Coronary artery (tissue), 2 donors: Measurements from ENCODE around the gene MYH15.

Source experiments
- DNase-seq: peaks from one replicate; pipeline ENCODE4 v3.0.0-alpha.2; 2017; ENCODE audit warnings: low spot score
- H3K27ac ChIP-seq, 2 donors: fragments of 200-600 bp; sonication (generic); one replicate each; pipeline ENCODE4 v1.5.1; 2016 to 2019
- H3K4me3 ChIP-seq: fragments of 200-600 bp; sonication (generic); 2 replicates; pipeline ENCODE4 v1.5.1; 2016; ENCODE audit warnings: mild to moderate bottlenecking, moderate library complexity
- CTCF ChIP-seq: fragments of 200-600 bp; sonication (generic); IDR thresholded peaks from one replicate; pipeline ENCODE4 v1.5.1; 2019; ENCODE audit warnings: antibody characterized with exemption

Gene MYH15

GRCh38 chr3:108433928-108434327, 76.5 kb downstream of the MYH15 start:
- Histone ChIP-seq H3K4me3 (no peak overlapping the region), H3K27ac (no peak overlapping the region)
- DNase-seq, result no peak
- TF ChIP-seq CTCF, result no peak

- no peak for TF ChIP-seq CTCF
- H3K4me3 ChIP-seq, result no peak overlapping the region
- H3K27ac ChIP-seq, result no peak overlapping the region
- DNase-seq, result no peak
These were observed 78.0 kb downstream of the MYH15 start for GRCh38 chr3:108432431-108432830.

- DNase-seq, result no peak
- H3K4me3 ChIP-seq, result no peak overlapping the region
These were observed 79.9 kb downstream of the MYH15 start for GRCh38 chr3:108430540-108430939.

GRCh38 chr3:108428586-108428985, 81.8 kb downstream of the MYH15 start:
- DNase-seq, result no peak

More at GRCh38 chr3:108430540-108430939, 79.9 kb downstream of the MYH15 start:
- H3K27ac ChIP-seq, result no peak overlapping the region
- TF ChIP-seq CTCF, result no peak

GRCh38 chr3:108420926-108421325, 89.5 kb downstream of the MYH15 start:
- no peak for TF ChIP-seq CTCF
- no peak for DNase-seq
- no peak overlapping the region for H3K27ac ChIP-seq
- H3K4me3 ChIP-seq, result no peak overlapping the region

More at GRCh38 chr3:108428586-108428985, 81.8 kb downstream of the MYH15 start:
- TF ChIP-seq CTCF, result no peak
- H3K27ac ChIP-seq, result no peak overlapping the region
- H3K4me3 ChIP-seq, result no peak overlapping the region

GRCh38 chr3:108416111-108416869, 94.1 kb downstream of the MYH15 start:
- TF ChIP-seq CTCF, result no peak
- Histone ChIP-seq H3K27ac (no peak overlapping the region), H3K4me3 (no peak overlapping the region)
- DNase-seq, result no peak

GRCh38 chr3:108415661-108416060, 94.7 kb downstream of the MYH15 start:
- no peak for DNase-seq
- no peak for TF ChIP-seq CTCF
- no peak overlapping the region for H3K27ac ChIP-seq
- no peak overlapping the region for H3K4me3 ChIP-seq
